GM12864 (cell line): Measurements from ENCODE around the gene TSPEAR.

ENCODE experiments used
- DNase-seq: peaks from one replicate; pipeline ENCODE4 v3.0.0-alpha.2; 2011; ENCODE audit warnings: low read depth
- H3K4me3 ChIP-seq: 2 replicates; pipeline ENCODE4 v1.5.1; 2011; ENCODE audit warnings: mild to moderate bottlenecking, low read depth, low read length, control low read depth
- CTCF ChIP-seq: IDR thresholded peaks from 2 replicates; pipeline ENCODE4 v1.5.1; 2011; ENCODE audit warnings: low read depth, mild to moderate bottlenecking, moderate library complexity, low read length, control low read depth, inconsistent platforms; ENCODE audit errors: missing control alignments

Gene TSPEAR

DNA sequence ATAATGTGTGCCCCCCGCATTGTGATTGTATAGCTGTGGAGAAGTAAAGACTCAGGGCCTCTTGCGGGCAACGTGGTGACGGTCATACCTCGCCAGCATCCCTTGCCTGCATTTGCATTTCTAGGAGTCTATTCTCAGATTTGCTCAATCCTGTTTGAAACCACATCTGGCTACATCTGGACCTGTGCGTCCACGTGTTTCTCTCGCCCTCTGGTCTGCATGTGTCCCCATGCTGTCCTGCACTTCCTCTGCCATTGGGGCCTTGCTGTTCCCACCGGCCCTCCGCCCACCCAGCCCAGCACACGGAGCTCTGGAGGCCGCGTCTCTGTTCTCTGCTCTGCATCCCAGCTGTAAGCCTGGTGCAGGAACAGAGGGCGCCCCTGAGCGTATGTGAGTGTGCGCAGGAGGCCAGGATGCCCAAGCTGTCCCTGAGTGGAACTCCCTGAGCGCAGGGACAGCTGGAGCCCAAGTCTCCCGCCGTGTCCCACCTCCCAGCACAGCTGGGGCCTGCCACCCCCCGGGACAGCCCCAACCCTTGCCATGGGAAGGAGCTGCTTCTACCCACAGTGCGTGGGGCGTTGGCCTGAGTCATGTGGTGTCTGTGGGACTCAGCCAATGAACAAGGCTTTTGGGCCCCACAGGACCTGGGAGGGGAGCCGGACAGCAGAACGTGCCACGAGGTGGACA, 161.7 kb downstream of the TSPEAR start:
- DNase-seq, result no peak
- no peak for TF ChIP-seq CTCF
- H3K4me3 ChIP-seq, result no peak overlapping the region

DNA sequence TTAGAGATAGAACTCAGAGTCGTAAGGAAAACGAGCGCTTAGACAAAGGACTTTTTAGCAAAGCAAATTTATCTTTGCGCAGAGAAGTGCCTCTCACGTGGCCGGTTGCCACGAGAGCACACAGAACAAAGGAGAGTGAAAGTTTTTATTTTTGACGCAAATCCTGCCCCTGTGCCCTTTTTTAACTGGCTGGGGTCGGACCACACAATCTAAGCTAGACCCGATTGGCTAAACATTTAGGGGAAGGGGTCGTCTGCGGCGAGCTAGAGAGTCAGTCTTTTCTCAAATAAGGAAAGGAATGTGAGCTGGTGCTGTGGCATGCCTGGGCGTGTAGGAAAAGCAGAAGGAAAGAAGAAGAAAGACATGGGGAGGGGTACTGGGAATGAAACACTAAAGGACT, 162.4 kb downstream of the TSPEAR start:
- no peak for DNase-seq
- no peak for TF ChIP-seq CTCF
- no peak overlapping the region for H3K4me3 ChIP-seq

DNA sequence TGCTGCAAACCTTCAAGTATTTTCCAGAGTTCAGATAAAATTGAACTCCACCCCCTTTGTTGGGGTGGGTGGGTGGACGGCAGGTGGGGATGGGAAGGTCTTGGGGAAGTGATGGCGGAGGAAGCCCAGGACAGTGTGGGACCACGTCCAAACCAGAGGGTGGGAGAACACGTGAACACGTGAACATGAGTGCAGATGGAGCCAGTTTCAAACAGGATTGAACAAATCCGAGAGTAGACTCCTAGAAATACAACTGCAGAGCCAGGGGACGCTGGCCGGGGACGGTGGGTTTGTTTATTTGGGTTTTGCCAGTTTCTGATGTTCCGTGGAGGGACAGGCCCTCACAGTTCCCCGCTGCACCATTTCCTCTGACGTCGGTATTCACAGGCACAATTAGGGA, 163.0 kb downstream of the TSPEAR start:
- no peak overlapping the region for H3K4me3 ChIP-seq
- DNase-seq, result no peak
- TF ChIP-seq CTCF, result no peak

GRCh38 chr21:44547656-44548331, 163.6 kb downstream of the TSPEAR start:
- no peak overlapping the region for H3K4me3 ChIP-seq
- DNase-seq, result no peak
- TF ChIP-seq CTCF, result no peak

DNA sequence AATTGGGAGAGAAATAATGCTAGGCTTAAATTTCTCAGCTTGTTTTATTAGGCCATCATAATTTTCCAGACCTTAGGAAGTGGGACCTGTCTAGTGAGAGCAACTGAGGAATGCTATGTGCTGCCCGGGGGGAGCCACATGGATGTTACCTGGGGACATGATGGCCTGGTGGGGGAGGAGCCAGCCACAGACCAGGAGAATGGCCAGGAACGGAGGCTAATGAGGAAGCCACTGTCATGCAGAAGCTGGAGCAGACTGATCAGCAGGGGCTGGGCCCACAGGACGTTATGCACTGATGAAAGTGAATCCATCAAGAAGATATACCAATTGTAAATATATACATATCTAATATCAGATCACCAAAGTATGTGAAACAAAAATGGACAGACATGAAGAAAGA, 166.8 kb downstream of the TSPEAR start:
- DNase-seq, result no peak
- H3K4me3 ChIP-seq, result no peak overlapping the region
- no peak for TF ChIP-seq CTCF

- no peak for DNase-seq
- H3K4me3 ChIP-seq, result no peak overlapping the region
- no peak for TF ChIP-seq CTCF
Measured at GRCh38 chr21:44542716-44543115, 168.7 kb downstream of the TSPEAR start.
